Measurements from ENCODE around the gene EDA.

DNA sequence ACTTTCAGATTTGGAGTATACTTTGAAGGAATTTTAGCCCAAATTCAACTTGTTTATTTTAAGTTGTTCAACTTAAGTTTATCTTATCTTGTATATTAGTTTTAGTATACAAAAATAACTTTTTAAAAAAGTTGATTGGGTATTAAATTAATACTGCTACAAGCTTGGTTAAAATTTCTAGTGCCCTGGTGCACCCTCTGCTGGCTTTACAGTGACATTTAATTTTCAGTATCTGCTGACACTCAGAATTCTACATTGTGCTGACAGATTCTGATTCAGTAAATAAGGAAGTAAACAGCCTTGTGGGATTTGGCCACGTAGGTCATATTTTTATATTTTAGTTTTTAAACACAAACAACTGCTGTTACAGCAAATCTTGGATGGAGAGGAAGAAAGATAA lies 2.9 kb downstream of the EDA start:
- TF ChIP-seq CTCF (IDR thresholded peaks at IDR 0.05 in 8 of 11, conservative IDR thresholded peaks at IDR 0.05 in 3 of 11) (peak in 6 of 11 experiments; percentile 24 to 52 (median 38)), POLR2A (IDR thresholded peaks at IDR 0.05) (no peak)
